DND-41 (cell line): ENCODE measurements around the gene HSD17B11.

Experiments
- ATAC-seq: fragments of 200-7000 bp; cut with Tn5 transposase; 3 replicates; pipeline ENCODE4 v1.9.1; 2021; ENCODE audit warnings: low read depth; ENCODE audit not compliant: insufficient read depth
- DNase-seq: peaks from one replicate; pipeline ENCODE4 v3.0.0-alpha.2; 2020
- H2AFZ ChIP-seq: 2 replicates; pipeline ENCODE4 v1.6.0; 2012; ENCODE audit warnings: low read depth, low read length
- H3K27ac ChIP-seq: 2 replicates; pipeline ENCODE4 v1.5.1; 2012; ENCODE audit warnings: low read length, inconsistent platforms
- H3K27me3 ChIP-seq: fragments of 200-600 bp; sonication (generic); 2 replicates; pipeline ENCODE4 v1.6.0; 2012; ENCODE audit warnings: low read length, mild to moderate bottlenecking, inconsistent platforms; ENCODE audit not compliant: insufficient read depth, poor library complexity
- H3K36me3 ChIP-seq: 2 replicates; pipeline ENCODE4 v1.5.1; 2012; ENCODE audit warnings: low read length, inconsistent platforms; ENCODE audit not compliant: insufficient read depth
- H3K4me1 ChIP-seq: 2 replicates; pipeline ENCODE4 v1.5.1; 2012; ENCODE audit warnings: mild to moderate bottlenecking, low read length; ENCODE audit not compliant: insufficient read depth
- H3K4me2 ChIP-seq: 2 replicates; pipeline ENCODE4 v1.6.0; 2012; ENCODE audit warnings: mild to moderate bottlenecking, moderate library complexity, low read length, inconsistent platforms; ENCODE audit not compliant: insufficient read depth
- H3K4me3 ChIP-seq, 2 experiments: fragments of 200-600 bp in 1 of 2; shearing (Covaris generic) in 1 of 2; 2 replicates each; pipeline ENCODE4 v1.5.1; 2012 to 2016; ENCODE audit warnings: inconsistent platforms in 2 of 2, low read length in 2 of 2, mild to moderate bottlenecking in 2 of 2, low read depth in 1 of 2, moderate library complexity in 1 of 2
- H3K79me2 ChIP-seq: 2 replicates; pipeline ENCODE4 v1.6.0; 2012; ENCODE audit warnings: low read length, inconsistent platforms; ENCODE audit not compliant: insufficient read depth
- H3K9ac ChIP-seq: 2 replicates; pipeline ENCODE4 v1.6.0; 2012; ENCODE audit warnings: low read depth, mild to moderate bottlenecking, inconsistent platforms, low read length, moderate library complexity
- H3K9me3 ChIP-seq: 2 replicates; pipeline ENCODE4 v1.5.1; 2012; ENCODE audit warnings: low read length, moderate library complexity, mild to moderate bottlenecking, inconsistent platforms; ENCODE audit not compliant: insufficient read depth, severe bottlenecking
- H4K20me1 ChIP-seq: 2 replicates; pipeline ENCODE4 v1.6.0; 2012; ENCODE audit warnings: low read length; ENCODE audit not compliant: insufficient read depth
- EZH2 ChIP-seq: IDR thresholded peaks from 3 replicates; pipeline ENCODE4 v1.6.1; 2012; ENCODE audit warnings: borderline replicate concordance, low read depth, mild to moderate bottlenecking, moderate library complexity, low read length, inconsistent platforms; ENCODE audit not compliant: severe bottlenecking
- TF ChIP-seq, protein P1 (sequence below): IDR thresholded peaks from 2 replicates; pipeline ENCODE4 v1.5.1; 2012; ENCODE audit warnings: borderline replicate concordance, low read length, moderate library complexity, mild to moderate bottlenecking; ENCODE audit not compliant: poor library complexity, severe bottlenecking; ENCODE audit errors: extremely low read depth

The HSD17B11 gene

DNA sequence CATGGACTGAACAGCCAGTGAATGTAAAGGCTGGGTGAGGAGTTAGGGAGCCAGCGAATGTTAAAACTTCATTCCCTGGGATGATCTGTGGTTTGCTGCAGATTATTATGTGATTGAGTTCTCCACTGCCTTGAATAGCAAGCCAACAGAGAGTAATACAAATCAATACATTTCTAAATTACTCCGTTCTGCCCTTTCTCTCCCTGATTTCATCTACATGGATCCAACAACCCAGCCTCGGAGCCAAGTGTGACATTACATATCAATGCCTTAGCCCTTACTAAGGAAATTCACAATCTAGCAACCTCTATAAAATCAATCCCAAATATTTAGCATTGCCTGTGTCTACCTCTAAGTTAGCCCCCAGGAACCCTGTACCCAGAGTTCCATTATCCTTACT, 79.3 kb downstream of the HSD17B11 start:
- Histone ChIP-seq H3K4me1 (no peaks in the 10 kb centered on the region), H3K9ac (no peak overlapping the region), H3K4me3 (no peak overlapping the region), H3K9me3 (no peaks in the 10 kb centered on the region), H3K79me2 (no peaks in the 10 kb centered on the region), H2AFZ (no peak overlapping the region), H4K20me1 (no peaks in the 10 kb centered on the region), H3K4me2 (no peak overlapping the region), H3K27me3 (no peaks in the 10 kb centered on the region), H3K36me3 (no peaks in the 10 kb centered on the region; the same call in 1 of the 2 replicates), H3K27ac (no peak overlapping the region)
- TF ChIP-seq, protein P1, sequence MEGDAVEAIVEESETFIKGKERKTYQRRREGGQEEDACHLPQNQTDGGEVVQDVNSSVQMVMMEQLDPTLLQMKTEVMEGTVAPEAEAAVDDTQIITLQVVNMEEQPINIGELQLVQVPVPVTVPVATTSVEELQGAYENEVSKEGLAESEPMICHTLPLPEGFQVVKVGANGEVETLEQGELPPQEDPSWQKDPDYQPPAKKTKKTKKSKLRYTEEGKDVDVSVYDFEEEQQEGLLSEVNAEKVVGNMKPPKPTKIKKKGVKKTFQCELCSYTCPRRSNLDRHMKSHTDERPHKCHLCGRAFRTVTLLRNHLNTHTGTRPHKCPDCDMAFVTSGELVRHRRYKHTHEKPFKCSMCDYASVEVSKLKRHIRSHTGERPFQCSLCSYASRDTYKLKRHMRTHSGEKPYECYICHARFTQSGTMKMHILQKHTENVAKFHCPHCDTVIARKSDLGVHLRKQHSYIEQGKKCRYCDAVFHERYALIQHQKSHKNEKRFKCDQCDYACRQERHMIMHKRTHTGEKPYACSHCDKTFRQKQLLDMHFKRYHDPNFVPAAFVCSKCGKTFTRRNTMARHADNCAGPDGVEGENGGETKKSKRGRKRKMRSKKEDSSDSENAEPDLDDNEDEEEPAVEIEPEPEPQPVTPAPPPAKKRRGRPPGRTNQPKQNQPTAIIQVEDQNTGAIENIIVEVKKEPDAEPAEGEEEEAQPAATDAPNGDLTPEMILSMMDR = no peak
- TF ChIP-seq EZH2 = no peak
- ATAC-seq (no peak), DNase-seq (no peak)

DNA sequence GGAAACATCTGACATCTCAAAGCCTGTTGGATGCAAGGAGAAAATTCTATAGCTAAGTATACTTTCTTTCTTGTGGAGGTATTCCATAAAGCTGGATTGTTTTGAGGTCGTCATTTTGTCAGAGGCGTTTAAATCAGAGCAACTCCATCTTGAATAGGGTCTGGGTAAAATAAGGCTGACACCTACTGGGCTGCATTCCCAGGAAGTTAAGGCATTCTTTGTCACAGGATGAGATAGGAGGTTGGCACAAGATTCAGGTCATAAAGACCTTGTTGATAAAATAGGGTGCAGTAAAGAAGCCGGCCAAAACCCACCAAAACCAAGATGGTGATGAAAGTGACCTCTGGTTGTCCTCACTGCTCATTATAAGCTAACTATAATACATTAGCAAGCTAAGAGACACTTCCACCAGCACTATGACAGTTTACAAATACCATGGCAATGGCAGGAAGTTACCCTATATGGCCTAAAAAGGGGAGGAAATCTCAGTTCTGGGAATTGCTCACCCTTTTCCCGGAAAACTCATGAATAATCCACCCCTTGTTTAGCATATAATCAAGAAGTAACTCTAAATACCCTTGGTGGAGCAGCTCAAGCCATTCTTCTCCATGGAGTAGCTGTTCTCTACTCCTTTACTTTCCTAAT, 80.2 kb downstream of the HSD17B11 start:
- H3K36me3 ChIP-seq = no peaks in the 10 kb centered on the region
- no peak overlapping the region for H3K27ac ChIP-seq
- no peak overlapping the region for H2AFZ ChIP-seq
- TF ChIP-seq, protein P1 = no peak
- no peak for TF ChIP-seq EZH2
- H3K4me1 ChIP-seq = no peaks in the 10 kb centered on the region
- no peak for DNase-seq
- no peak for ATAC-seq
- H3K79me2 ChIP-seq = no peaks in the 10 kb centered on the region
- no peak overlapping the region for H3K4me3 ChIP-seq
- no peaks in the 10 kb centered on the region for H4K20me1 ChIP-seq
- H3K4me2 ChIP-seq = no peak overlapping the region
- no peaks in the 10 kb centered on the region for H3K9me3 ChIP-seq
- H3K27me3 ChIP-seq = no peaks in the 10 kb centered on the region
- no peak overlapping the region for H3K9ac ChIP-seq

DNA sequence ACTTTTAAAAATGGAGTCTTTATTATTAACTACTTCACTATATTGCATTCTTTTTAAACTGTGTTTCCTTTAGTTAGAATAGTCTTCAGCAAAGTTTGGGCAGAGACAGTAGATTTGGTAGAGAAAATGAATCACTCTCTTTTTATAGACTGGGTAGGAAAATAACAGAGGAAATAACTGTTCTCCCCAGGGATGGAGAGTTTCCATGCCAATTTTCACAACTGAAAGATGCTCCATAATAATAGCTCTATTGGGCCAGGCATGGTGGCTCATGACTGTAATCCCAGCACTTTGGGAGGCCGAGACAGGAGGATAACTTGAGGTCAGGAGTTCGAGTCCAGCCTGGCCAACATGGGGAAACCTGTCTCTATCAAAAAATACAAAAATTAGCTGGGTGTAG, 81.4 kb downstream of the HSD17B11 start:
- no peaks in the 10 kb centered on the region for H3K9me3 ChIP-seq
- H3K27me3 ChIP-seq = no peaks in the 10 kb centered on the region
- no peak for ATAC-seq
- H3K4me1 ChIP-seq = no peaks in the 10 kb centered on the region
- no peak for DNase-seq
- no peaks in the 10 kb centered on the region for H4K20me1 ChIP-seq
- no peak overlapping the region for H2AFZ ChIP-seq
- H3K27ac ChIP-seq = no peak overlapping the region
- no peak overlapping the region for H3K4me2 ChIP-seq
- H3K36me3 ChIP-seq = no peaks in the 10 kb centered on the region
- H3K4me3 ChIP-seq = no peak overlapping the region
- no peak overlapping the region for H3K9ac ChIP-seq
- TF ChIP-seq, protein P1 = no peak
- no peak for TF ChIP-seq EZH2
- H3K79me2 ChIP-seq = no peaks in the 10 kb centered on the region
